Endodermal cell (in vitro differentiated cells): Measurements from ENCODE around the gene ARFIP1. TPM values are rescaled to one million over a fixed set of nuclear protein-coding genes. Genes with fewer than 3 reads are reported as not detected.

ENCODE experiments used
- DNase-seq: peaks from one replicate; pipeline ENCODE4 v3.0.0-alpha.2; 2017
- H3K27ac ChIP-seq: 2 replicates; pipeline ENCODE4 v1.5.1; 2013; ENCODE audit warnings: mild to moderate bottlenecking, low read depth, low read length, moderate library complexity
- H3K27me3 ChIP-seq: 2 replicates; pipeline ENCODE4 v1.6.1; 2013; ENCODE audit warnings: mild to moderate bottlenecking, low read length, moderate library complexity; ENCODE audit not compliant: insufficient read depth, control insufficient read depth, poor library complexity, severe bottlenecking
- H3K36me3 ChIP-seq: 2 replicates; pipeline ENCODE4 v1.7.0; 2013; ENCODE audit warnings: mild to moderate bottlenecking, low read length, moderate library complexity; ENCODE audit not compliant: control insufficient read depth, insufficient read depth
- H3K4me1 ChIP-seq: one replicate; pipeline ENCODE4 v1.7.0; 2013; ENCODE audit warnings: low read length; ENCODE audit not compliant: control insufficient read depth, insufficient read depth
- H3K4me3 ChIP-seq: 2 replicates; pipeline ENCODE4 v1.5.1; 2013; ENCODE audit warnings: mild to moderate bottlenecking, low read length, moderate library complexity
- H3K9ac ChIP-seq: 2 replicates; pipeline ENCODE4 v1.6.1; 2013; ENCODE audit warnings: mild to moderate bottlenecking, low read length, moderate library complexity; ENCODE audit not compliant: poor library complexity, severe bottlenecking; ENCODE audit errors: extremely low read depth
- H3K9me3 ChIP-seq: 2 replicates; pipeline ENCODE4 v1.6.1; 2013; ENCODE audit warnings: mild to moderate bottlenecking, low read length, moderate library complexity; ENCODE audit not compliant: control insufficient read depth
- H3K27ac Mint-ChIP-seq: 2 replicates; pipeline ENCODE4 v1.8.0; 2020; ENCODE audit warnings: mixed read lengths
- H3K27me3 Mint-ChIP-seq: 2 replicates; pipeline ENCODE4 v1.8.0; 2021; ENCODE audit warnings: mild to moderate bottlenecking, mixed read lengths; ENCODE audit not compliant: insufficient read depth
- H3K36me3 Mint-ChIP-seq: 2 replicates; pipeline ENCODE4 v1.8.0; 2020; ENCODE audit warnings: low read depth, mixed read lengths
- H3K4me1 Mint-ChIP-seq: 2 replicates; pipeline ENCODE4 v1.8.0; 2020; ENCODE audit warnings: mixed read lengths
- H3K4me3 Mint-ChIP-seq: 2 replicates; pipeline ENCODE4 v1.8.0; 2020; ENCODE audit warnings: mild to moderate bottlenecking, moderate library complexity, mixed read lengths
- H3K9me3 Mint-ChIP-seq: 2 replicates; pipeline ENCODE4 v1.8.0; 2020; ENCODE audit warnings: mild to moderate bottlenecking, mixed read lengths
- CTCF ChIP-seq: fragments of 200-600 bp; sonication (generic); conservative IDR thresholded peaks from 2 replicates; pipeline ENCODE4 v1.5.0; 2021; ENCODE audit warnings: antibody characterized with exemption, mild to moderate bottlenecking
- WGBS, 2 experiments: methylation state at CpG; one replicate each; pipeline versions ENCODE4 v1.1.5 to v1.1.7; 2013; ENCODE audit warnings: missing lambda C conversion rate in 2 of 2, mixed read lengths in 1 of 2; ENCODE audit not compliant: insufficient coverage in 1 of 2, insufficient read length in 1 of 2; 5-methylcytosine and 5-hydroxymethylcytosine counted together
- total RNA-seq, 2 donors: library from RNA; stranded (reverse); fragmentation: NEBNext Ultra II Directional in 1 of 2; extraction: Animal tissue kit (Norgen Biotek cat#: 25700) in 1 of 2; gene quantifications; 2 replicates in 1 of 2; 3 replicates in 1 of 2; pipeline ENCODE4 v1.2.1, GENCODE V29; 2021

ARFIP1 gene
- total RNA-seq, 2 donors from 2014 or later: 34.3 to 39.4 TPM

GRCh38 chr4:152946446-152946845 is 166.7 kb downstream of the ARFIP1 start:
- Mint-ChIP-seq H3K4me1 (peaks cover 19% of the 10 kb centered on the region), H3K4me3 (no peak overlapping the region), H3K27ac (no peak overlapping the region), H3K9me3 (no peaks in the 10 kb centered on the region), H3K36me3 (peaks cover 16% of the 10 kb centered on the region), H3K27me3 (no peaks in the 10 kb centered on the region)
- Histone ChIP-seq H3K9ac (no peak overlapping the region), H3K4me1 (peaks cover 16% of the 10 kb centered on the region), H3K27me3 (no peaks in the 10 kb centered on the region), H3K36me3 (peaks cover 3% of the 10 kb centered on the region), H3K27ac (no peak overlapping the region), H3K4me3 (no peak overlapping the region), H3K9me3 (no peaks in the 10 kb centered on the region)
- no peak for DNase-seq
- no peak for TF ChIP-seq CTCF
- WGBS, 2 experiments: 90 to 94% methylated on average over 2 to 4 of the region's 4 CpGs

- no peaks in the 10 kb centered on the region for H3K27me3 Mint-ChIP-seq
- H3K4me3 Mint-ChIP-seq: no peak overlapping the region
- no peaks in the 10 kb centered on the region for H3K9me3 ChIP-seq
- no peak overlapping the region for H3K27ac Mint-ChIP-seq
- no peak for TF ChIP-seq CTCF
- no peak overlapping the region for H3K4me3 ChIP-seq
- DNase-seq: no peak
- H3K9ac ChIP-seq: no peak overlapping the region
- 89 to 100% methylated on average over 1 to 2 of the region's 2 CpGs for WGBS, 2 experiments
- peaks cover 27% of the 10 kb centered on the region for H3K4me1 Mint-ChIP-seq
- H3K36me3 ChIP-seq: peaks cover 3% of the 10 kb centered on the region
- H3K36me3 Mint-ChIP-seq: peaks cover 14% of the 10 kb centered on the region
- no peaks in the 10 kb centered on the region for H3K9me3 Mint-ChIP-seq
- no peak overlapping the region for H3K27ac ChIP-seq
- H3K27me3 ChIP-seq: no peaks in the 10 kb centered on the region
- peaks cover 23% of the 10 kb centered on the region for H3K4me1 ChIP-seq
Measured at GRCh38 chr4:152947311-152947710, 167.6 kb downstream of the ARFIP1 start.

- H3K27me3 Mint-ChIP-seq: no peaks in the 10 kb centered on the region
- H3K36me3 ChIP-seq: no peaks in the 10 kb centered on the region
- peaks cover 21% of the 10 kb centered on the region for H3K36me3 Mint-ChIP-seq
- no peaks in the 10 kb centered on the region for H3K9me3 ChIP-seq
- H3K27ac ChIP-seq: no peak overlapping the region
- no peaks in the 10 kb centered on the region for H3K27me3 ChIP-seq
- H3K4me1 Mint-ChIP-seq: peaks cover 36% of the 10 kb centered on the region
- H3K4me3 ChIP-seq: no peak overlapping the region
- H3K9ac ChIP-seq: no peak overlapping the region
- TF ChIP-seq CTCF: no peak
- peaks cover 29% of the 10 kb centered on the region for H3K4me1 ChIP-seq
- DNase-seq: peak; percentile 69
- peak overlapping the region; percentile 6 for H3K27ac Mint-ChIP-seq
- WGBS, 2 experiments: 78 to 92% methylated on average over 2 to 8 of the region's 8 CpGs
- no peaks in the 10 kb centered on the region for H3K9me3 Mint-ChIP-seq
- no peak overlapping the region for H3K4me3 Mint-ChIP-seq
Measured at GRCh38 chr4:152949930-152950329, 170.2 kb downstream of the ARFIP1 start.
